CD4-positive, alpha-beta T cell treated with Interleukin-1 beta for 1 hour (primary cell): Measurements from ENCODE around the gene SVIL.
"Not testable (repeated sequence)": the region's sequence is repeated elsewhere in the genome, so short reads cannot be mapped to it uniquely, and the experiment has no call there.

Experiments
- DNase-seq, 2 donors: peaks; one replicate each; pipeline ENCODE4 v3.0.0-alpha.2; 2020 to 2022

The SVIL gene

DNA sequence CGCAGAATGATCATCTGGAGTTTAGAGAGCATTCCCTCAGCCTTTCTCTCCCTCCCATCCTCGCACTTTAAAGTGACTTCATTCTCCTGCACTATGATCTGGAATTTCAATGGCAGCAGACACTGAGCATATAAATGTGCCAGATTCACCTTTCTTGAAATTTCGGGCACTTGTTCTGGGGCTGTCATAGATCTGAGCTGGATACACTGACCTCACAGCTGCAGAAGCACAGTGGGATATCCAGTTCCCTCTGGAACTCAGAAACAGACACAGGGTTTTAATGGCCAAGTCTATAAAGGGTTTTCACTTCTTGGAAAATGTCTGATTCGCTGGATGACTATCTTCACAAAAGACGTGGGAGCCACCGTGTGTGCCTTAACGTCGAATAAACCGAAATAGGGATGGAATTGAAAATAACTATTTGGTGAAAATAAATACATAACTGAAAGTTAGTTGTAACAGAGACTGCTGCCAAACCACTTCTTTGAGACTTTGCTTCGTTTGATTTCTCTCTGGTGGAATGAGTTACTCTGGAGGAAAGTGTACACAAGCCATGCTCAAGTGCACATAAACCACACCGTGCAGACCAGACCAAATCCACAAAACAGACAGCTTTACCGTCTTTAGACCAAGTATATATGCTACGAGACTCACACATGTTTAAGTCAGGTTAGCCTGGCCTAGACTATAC is 126.1 kb downstream of the SVIL start:
- no peak for DNase-seq

DNA sequence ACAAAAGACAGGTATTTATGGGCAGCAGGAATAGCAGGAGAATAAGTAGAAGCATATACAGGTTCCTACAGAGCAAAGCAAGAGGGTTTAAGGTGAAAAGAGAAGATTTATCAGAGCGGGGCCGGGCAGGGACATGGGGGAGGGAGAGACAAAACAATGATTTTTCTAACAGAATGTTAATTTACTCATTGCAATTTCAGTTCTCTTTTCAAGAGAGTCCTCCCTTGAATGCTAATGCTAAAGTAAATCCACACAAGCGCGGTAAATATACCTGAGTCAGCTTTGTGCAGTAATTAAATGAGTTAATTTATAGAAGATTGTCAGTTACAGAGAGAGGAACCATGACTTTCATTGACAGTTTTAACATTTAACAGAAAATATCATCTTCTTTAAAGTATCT is 127.0 kb downstream of the SVIL start:
- not testable (repeated sequence) for DNase-seq

DNA sequence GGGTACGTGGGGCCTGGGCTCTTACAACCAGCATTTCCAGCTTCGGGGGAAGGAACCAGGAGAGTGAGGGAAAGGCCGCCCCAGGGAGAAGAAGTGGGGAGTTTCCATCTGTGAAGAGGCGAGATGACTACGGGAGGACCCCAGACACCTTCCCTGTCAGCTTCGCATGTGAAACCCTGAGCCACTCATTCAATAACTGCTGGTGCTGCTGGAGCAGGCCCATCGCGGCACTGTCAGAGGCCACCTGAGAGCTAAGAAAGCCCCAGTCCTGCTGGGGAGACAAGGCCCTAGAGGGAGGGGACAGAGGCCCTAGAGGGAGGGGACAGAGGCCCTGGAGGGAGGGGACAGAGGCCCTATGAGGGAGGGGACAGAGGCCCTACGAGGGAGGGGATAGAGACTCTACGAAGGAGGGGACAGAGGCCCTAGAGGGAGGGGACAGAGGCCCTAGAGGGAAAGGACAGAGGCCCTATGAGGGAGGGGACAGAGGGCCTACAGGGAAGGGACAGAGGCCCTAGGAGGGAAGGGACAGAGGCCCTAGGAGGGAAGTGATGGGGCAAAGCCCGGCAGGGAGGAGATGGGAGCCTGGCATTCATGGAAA is 128.3 kb downstream of the SVIL start:
- not testable (repeated sequence) for DNase-seq

DNA sequence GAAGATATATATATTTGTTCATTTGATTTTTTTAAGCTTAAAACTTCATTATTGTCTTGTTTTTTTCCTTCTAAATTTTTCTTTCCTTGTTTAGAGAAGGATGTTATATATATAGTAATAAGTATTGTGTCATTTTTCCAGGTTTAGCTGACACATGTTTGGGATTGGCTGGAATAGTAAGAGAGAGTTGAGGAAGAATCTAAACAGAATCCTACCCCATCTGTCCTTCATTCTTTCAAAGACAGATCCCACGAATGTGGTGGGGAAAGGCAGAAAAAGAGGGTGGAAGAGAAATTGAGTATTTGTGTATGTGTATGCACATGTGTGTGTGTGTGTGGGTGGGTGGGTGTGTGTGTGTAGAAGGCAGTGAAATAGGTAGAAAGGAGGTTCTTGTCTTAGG is 132.4 kb downstream of the SVIL start:
- no peak for DNase-seq

DNA sequence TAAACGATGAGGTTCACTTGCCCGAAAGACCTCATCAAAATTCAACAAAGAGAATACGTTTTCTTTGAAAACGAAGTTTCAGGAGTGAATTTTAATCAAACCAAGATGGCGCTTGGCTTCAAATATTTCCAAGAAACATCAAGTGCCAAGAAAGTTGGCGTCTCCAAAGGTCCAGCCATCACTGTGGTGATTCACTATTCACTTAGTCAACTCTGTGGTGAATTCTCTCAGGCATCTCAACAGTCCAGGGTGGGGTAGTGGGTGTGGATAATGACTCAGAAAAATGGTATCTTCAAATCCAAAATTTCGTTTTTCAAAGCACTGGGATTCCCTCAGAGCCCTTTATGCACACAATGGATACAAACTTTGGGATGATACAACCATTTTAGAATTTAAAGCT is 133.1 kb downstream of the SVIL start:
- no peak for DNase-seq

DNA sequence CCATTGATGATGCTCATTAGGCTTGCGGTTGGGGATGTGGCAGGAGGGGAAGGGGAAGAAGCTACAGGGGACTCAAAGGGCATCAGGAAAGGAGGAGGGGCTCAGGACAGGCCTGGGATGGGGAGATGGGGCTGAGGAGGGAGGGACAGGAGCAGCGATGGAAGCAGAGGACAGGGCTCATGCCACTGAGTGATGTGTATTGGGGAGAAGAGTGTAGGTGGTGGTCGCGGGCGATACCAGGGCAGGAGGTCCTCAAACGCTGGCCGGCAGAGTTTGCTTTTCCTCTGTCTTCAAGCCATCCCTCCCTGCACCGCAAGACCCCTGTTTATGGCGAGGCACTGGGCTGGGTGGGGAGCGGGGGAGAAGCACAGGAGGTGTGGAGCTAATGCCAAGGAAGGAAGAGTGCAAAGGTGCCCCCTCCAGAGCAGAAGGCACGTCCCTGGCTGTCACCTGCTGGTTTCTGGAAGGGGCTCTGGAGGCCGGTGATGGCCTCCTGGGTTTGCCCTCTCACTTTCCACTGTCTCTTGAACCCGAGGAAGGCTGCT is 134.7 kb downstream of the SVIL start:
- no peak for DNase-seq

DNA sequence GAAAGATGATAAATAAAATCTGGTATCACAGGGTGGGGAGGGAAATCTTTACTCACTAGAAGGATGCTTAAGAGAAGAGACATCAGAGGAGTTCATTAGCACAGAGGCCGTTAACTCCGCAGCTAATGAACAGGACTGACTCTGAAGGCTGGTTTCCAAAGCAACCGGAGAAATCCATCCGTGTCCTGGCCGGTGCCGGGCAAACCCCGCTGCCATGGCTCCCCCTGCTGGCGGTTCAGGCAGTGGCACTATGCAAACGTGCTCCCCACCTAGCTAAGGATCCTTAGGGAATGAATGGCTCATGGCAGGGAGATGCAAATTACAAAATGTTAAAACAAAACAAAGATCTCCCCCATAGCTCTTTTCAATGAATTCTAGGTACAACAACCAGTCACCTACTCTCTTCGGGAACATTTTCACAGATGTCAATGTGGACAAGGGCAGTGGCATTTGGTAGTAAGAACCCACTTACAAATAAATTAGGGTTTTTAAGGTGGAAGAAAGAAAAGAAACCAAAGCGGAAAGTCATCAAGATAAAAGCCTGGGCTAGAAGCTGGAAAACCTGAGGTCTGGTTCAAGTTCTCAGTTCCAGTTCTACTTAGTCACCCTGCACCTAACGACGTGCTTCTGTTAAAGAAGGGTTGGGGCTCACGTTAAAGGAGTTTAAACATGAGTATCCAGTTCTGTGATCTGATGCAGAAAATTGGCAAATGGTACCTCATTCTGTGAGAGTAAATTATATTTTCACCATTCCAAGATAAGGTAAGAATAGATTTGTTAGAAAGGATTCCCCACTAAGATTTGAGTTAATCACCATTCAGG is 138.2 kb downstream of the SVIL start:
- peak; percentile 39 to 52 for DNase-seq

DNA sequence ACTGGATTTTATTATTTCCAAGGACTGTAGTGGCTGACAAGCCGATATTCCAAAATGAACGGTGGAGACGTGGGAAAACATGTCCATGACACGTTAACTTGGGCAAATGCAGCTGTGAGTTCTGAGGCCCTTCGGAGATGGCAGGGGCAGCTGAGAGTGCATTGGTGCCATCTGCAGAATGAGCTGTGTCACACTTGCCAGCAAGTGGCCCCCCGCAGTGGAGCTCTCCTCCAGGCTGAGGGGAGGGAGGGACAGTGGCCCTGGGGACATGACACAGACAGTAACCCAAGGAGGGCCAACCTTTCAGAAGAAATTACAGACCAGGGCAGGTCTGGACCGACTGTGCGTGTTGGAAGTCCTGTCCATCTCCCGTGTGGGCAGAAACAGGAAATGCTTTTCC is 139.4 kb downstream of the SVIL start:
- no peak for DNase-seq

DNA sequence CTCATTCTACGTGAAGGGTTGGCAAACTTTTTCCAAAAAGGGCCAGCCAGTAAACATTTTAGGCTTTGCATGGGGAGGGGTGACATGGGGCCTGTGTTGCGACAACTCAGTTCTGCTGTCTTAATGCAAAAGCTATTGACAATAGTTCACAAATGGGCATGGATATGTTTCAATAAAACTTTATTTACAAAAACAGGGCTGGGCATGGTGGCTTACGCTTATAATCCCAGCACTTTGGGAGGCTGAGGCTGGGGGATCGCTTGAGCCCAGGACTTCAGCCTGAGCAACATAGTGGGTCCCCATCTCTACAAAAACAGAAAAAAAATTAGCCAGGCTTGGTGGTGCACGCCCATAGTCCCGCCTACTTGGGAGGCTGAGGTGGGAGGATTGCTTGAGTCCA is 141.1 kb downstream of the SVIL start:
- DNase-seq = no peak

DNA sequence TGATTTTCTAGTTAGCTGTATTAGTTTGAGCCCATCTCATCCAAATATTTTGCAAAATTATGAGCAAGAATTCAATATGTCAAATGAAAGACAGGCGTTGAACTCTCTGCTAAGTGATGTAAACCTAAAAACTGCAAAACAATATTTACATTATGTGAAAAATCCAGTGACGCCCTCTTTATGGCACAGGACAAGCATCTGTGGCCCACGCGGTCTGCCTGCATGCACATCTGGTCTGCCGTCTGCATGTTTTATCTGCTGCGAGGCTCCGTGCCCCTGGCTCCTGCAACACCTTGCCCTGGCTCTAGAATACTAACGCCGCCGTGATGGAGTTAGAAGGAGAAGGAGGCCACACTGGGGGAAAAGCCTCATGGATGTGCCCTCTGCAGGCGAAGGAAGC is 142.0 kb downstream of the SVIL start:
- DNase-seq = no peak

DNA sequence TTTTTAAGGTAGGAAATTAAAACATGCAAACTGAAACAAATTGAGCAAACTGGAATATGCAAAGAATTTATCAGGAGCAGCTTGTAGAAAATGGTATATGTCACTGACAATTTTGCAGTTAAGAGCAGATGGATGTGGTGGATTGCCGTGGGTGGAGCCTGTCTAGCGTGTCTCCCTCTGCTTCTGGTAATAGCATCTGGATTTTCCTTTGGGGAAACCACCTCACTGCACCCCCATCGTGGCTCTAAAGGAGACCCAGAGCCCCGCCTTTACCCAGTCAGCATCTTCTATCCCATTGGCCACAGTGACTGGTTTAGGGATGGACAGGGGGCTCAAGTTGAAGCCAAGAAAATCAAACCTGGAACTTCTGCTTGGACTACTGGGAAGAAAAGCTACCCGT is 142.9 kb downstream of the SVIL start:
- DNase-seq = no peak

DNA sequence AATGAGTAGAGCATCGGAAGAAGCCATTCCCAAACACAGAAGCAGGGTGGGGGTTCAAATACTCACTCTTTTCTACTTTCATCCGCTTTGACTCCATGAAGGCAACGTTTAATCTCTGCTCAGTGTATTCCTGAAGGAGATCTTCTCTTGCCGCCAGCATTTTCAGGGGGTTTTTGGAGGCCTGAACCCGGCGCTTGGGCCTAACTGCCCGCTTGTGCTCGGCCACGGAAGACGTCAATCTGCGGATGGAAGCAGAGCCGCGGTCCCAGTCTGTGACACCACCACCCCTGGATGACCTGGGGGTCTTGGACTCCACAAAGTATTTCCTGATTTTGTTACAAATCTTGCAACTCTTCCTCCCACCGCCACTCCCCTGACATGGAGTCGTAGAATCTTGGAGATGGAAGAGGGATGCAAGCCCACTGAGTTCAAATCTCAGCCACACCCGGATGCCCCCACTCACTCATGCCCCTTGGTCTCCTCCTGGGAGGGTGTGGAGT is 143.9 kb downstream of the SVIL start:
- not testable (repeated sequence) for DNase-seq

DNA sequence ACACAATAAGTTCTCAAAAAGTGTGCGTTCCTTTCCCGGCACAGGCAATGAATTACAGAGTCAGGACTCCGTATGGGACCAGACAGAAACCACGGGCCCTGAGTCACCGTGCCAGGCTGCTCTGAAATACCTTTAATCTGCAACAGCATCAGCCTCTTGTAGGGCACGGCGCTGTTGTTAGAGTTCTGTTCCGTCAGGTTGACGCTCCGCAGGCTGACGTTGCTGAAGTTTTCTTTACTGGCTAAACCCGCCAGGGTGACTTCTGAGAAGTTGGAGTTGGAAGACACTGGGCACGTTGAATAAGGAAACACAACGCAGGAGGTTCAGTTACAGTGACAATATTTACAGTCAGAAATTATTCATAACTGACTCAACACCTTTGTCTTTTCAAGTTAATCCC is 146.3 kb downstream of the SVIL start:
- not testable (repeated sequence) for DNase-seq

DNA sequence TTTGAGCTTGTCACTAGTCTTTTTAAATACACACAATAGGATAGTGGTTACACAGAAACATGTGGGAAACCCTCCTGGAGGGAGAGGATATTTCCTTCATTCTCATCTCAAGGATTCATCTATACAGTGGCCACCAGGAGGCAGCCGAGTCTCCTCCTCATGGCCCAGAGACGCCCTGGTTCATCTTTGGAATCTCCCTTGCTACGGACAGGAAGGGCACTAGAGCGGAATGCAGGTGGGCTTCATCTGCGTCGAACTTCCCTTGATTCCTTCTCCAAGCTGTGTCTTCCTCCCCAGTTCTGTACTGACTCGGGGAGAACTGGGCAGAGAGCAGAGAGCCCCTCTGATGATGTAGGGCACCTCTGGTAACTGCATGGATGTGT is 146.9 kb downstream of the SVIL start:
- not testable (repeated sequence) for DNase-seq

DNA sequence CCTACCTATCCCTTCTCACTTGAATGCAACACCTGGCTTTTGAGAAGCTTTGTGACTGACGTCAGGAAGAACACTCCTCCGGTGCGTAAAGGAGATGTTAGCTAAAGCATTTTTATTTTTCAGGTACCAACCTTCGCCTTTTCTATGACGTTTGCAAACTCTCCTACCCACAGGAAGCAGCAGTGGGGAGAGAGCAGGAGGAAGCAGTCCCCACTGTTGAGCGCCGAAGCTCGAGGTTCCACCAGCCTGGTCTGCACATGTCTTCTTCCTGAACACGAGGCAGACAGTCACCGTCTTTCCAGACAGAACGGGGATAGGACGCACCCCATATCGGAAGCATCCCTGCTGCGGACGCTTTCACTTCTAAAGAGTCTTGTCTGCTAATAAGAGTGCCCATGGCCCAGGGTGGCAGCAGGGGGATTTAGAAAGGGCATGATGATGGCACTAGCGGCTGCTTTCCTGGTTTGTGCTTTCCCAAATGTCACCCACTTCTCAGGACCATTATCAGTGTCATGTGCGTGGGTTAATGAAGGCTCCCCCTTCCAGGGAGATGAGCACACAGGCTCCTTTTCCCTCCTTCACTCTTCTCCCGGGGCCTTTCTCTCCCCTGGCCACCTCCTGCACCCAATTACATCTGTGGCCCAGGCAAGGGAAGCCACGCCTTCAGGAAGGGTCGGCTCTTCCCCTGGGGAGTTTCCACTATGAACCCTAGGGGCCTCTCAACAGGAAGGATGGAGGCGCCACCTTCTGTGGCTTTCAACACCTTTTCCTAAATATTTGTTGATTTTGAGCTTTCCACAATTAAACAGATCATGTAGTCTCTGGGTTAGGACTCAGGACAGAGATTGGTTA is 147.5 kb downstream of the SVIL start:
- DNase-seq = peak in 1 of 2 donors; percentile 7

DNA sequence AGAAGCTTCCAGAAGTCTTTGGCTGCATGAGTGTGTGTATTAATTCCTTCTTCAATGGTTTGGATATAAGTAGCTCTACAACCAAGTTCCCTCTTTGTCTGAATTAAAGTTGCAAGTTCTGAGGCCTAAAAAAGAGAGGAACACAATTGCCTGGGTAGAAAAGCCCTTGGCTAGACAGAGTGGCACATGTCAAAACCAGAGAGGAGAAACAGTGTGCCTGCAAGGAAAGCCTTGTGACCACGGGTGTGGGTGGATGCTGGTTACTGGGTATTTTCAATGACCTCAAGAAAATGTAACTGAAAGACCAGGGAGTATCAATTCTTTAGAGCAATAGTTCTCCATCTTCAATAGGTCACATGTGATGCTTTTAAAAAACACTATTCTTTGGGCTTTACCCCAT is 148.3 kb downstream of the SVIL start:
- DNase-seq = no peak

DNA sequence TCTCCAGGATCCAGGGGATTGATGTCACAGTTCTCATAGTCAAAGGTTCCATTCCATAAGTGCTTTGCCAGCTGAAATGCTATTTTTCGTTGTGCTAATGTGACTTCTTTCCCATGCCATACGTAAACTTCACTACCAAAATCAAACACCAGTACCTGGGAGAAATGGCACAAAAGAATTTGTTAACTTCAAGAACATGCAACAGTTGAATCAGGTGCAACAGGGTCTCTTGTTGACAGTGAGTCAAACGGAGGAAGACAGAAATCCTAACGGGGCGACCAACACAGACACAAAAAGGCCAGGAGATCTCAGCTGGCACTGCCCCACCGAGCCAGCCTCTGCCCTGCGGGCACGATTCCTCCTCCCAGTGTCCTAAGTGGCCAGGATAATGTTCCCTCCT is 150.1 kb downstream of the SVIL start:
- DNase-seq = not testable (repeated sequence)

DNA sequence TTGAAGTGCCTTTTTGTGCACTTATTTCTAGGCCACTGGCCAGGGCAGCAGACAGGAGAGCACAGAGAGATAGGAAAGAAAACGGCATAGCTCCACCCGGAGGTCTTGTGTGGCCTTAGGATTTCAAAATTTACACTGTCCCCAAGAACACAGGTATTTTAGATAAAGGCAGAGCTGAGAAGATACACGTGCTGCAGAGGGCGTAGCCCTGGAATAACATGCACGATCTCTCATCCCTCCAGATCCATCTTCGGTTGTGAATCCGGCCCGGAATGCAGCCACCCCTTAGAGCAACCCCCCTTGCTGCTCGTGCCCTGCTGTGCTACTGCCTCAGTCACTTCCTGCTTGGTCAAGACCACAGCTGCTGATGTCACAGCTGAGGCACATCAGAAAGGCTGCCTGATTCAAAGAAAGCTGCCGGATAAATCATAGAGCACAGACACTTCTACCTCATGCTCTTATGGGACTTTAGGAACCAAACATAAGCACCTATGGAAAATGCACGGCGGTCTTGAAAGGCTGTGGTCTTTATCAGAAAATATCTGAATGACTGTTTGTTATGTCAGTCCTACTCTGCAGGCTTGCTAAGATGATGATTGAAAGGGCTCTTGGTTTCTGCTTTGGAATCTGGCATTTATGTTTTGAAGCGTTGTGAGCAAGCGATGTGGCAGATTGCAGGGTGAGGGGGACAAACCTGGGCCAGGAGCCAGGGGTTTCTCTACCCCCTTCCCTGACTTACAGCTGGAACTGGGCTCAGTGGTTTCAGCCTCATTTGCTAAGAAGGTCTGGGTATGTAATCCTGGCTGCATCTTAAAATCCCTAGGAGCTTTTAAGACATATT is 152.0 kb downstream of the SVIL start:
- DNase-seq = peak; percentile 8 to 11

DNA sequence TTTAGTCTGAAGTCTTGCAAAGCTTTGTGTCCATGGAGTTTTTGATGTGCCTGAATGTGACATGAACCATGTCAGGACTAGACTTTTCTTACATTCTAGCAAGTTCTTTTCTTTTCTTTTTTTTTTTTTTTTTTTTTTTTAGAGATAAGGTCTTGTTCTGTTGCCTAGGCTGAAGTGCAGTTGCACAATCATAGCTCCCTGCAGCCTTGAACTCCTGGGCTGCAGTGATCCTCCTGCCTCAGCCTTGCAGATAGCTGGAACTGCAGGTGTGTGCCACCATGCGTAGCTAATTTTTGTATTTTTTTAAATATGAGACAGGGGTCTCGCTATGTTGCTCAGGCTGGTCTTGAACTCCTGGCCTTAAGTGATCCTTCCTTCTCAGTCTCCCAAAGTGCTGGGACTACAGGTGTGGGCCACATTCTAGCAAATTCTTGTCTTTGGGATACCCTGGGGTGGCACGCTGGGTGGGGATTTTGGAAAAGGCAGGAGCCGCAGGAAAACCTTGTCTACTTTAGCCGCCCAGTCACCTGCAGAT is 152.8 kb downstream of the SVIL start:
- no peak for DNase-seq

DNA sequence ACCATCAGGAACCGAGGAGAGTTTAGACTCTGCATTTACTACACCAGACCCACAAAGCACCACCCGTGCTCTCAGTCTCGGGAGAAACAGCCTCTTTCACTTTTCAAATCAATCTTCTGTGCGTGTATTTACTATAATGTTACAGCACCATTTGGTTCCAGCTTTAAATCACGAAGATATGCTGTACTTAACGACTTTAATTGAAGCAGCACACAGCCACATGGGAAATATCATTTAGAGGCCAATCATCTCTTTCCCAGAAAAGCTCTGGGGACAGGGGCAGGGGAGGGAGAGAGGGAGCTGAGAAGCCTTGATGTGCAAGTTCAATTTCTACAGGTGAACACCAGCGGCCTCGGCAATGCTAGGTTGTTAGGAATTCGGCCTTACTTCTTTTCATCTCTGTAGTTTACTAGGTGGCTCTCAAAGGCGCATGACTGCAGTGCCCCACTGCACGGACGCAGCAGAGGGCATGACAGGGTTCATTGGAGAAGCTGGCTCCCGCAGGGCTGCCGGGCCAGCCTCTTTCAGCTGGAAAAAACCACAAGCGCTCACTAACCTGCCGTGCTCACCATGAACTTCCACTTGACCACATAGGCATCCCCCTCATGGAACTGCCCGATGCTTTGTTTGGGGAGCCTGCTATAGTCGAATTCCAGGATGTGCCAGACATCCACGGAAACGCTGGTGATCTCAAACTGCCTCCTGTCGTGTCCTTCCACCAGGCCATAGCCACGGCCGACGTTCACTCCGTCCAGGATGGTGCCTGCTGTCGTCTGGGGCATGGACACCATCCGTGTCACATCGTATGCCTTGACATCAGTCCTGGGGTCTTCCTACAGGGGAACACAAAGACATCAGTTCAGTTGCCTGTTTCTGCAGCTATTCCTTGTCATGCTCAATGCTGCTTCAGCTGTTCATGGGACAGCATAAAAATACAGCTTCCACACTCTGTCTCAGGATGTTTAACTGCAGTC is 154.5 kb downstream of the SVIL start:
- DNase-seq = no peak
